ENCODE results near the gene FGGY.
"Not testable (repeated sequence)": the region's sequence is repeated elsewhere in the genome, so short reads cannot be mapped to it uniquely, and the experiment has no call there.

The FGGY gene

DNA sequence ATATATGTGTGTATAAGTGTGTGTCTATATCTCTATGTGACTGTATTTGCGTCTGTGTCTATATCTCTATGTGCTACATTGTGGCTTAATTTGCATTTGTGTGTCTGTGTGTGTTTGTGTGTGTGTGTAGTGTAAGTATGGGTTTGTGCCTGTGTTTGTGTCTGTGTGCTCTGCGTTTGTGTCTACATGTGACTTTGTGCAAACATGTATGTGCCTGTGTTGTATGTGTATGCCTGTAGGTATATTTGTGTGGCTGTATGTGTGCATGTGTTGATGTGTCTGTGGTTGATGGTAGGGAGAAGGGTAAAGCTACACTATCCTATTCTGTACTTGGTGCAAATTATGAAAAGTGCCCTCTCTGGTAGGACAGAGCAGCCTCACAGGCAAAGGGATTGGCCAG, 7.3 kb upstream of the FGGY start:
- no peak for DNase-seq

DNA sequence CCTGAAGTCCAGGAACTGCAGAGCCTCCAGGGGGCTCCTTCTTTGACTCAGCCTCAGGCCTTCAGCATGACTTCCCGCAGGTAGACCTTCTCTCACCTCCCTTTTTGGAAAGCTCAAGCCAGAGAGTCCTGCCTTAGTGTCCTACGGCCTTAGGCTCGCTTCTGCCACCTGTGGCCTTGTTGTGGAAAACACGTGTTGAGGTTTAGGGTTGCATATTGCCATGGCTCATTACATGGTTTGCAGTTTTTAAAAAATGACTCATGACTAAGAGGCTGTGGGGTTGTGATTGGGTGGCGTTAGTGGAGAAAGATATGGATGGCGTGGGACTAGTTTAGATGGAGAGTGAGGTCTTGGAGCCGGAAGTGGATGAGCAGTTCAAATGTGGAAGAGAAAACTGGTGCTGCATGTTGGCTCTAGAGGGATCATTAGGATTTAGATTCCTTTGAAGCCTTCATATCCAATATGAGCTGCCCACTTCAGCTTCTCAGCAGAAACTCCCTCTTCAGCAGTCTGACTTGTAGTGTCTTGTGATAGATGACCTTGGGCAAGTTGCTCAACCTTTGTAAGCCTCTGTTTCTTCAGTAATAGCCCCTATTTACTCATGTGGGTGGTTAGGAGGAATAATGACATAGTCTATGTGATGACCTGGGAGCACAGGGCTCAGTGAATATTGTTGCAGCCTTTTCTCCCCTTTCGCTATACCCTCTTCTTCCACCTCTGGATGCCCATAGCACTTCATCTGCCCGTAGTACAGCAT, 6.5 kb upstream of the FGGY start:
- DNase-seq = peak; percentile 79 to 95 (median 88)

DNA sequence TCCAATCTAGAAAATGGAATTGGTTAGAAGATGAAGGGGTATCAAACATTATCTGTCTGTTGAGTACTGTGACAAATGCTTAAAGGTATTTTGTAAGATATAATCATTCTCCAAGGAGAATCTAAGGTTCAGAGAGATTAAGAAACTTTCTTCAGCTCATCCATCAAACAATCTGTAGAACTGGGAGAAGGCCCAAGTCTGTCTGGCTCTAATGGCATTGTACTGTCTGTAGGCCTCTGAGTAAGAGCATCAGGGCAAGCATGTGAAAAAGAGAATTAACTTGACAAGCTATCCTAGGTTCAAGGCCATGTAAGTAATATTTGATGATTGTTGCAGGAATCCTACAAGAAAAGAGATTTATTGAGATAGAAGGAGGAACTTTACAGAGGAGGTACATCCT, 5.3 kb upstream of the FGGY start:
- DNase-seq = peak in 1 of 4 experiments; percentile 26

DNA sequence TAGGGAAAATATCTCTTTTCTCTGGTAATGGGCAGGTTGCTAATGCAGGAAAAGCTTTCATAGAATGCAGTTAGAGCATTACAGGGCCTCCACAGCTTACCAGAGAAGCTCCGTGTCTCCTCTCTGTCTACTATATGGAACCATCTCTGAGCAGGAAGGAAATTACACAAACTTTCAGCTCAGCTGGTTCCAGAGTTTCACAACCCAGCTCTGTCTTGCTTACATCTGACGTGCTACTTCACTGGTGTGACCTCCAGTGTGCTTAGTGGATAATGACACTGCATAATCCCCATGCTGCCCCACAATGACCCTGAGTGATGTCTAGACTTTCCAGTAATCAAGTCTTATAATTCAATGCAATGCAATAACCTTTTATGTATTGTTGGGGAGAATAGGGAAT, 4.3 kb upstream of the FGGY start:
- DNase-seq = peak; percentile 92 to 98 (median 96)

DNA sequence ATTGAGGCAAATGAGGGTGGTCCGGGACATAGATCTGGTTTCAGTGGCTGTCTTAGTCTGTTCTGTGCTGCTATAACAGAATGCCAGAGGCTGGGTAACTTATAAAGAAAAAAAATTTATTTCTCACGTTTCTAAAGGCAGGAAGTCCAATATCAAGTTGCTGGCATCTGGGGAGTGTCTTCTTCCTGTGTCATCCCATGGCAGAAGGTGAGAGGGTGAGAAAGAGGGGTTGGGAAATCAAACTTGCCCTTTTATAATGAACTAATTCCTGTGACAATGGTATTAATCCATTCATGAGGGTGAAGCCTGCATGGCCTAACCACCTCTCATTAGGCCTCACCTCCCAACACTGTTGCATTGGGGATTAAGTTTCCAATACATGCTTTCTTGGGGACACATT, 3.7 kb upstream of the FGGY start:
- DNase-seq = peak in 2 of 4 experiments; percentile 23 to 32

DNA sequence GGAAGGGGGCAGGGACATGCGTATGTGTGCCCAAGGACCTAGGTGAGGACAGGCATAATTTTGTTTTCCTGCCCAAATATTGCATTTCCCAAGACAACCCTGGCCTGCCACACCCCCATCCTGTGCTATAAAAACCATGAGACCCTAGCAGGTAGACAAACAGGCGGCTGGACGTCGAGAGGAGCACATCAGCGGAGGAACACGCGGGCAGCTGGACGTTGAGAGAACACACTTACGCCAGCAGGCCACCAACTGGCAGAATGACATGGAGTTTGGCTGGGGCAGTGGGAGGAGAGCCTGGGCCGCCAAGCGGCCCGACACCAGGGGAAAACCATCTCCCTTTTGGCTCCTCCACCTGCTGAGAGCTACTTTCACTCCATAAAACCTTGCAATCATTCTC, 3.0 kb upstream of the FGGY start:
- DNase-seq = no peak

DNA sequence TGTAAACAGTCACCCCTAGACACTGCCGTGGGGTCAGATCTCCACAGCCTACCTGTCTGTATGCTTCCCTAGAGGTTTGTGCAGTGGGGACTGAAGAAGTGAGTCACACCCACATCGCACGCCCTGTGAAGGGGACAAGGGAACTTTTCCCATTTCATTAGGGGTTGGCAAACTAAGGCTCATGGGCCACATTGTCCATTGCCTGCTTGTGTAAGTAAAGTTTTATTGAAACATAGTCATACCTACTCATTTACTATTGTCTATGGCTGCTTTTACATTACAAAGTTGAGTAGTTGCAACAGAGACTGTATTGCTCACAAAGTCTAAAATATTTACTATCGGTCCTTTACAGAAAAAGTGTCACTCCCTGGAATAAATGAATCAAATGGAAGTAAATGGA, 2.5 kb upstream of the FGGY start:
- no peak for DNase-seq

DNA sequence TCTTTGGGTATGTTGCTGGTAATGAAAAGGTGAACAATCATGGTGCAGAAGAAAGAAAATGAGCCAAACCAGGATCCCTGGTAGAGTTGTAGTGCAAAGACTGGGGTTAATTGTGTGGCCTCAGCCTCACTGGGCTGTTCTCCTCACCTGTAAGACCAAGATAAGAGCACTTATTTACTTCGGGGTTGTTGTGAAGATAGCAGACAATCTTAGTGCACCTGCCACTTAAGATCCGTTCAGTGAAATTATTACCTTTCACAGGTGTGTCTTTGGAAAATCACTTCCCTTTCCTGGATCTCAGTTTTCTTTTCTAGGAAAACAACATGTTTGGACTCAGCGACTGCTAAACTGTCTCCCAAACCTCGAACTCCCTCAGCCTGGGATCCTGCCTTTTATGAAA, 1.3 kb upstream of the FGGY start:
- DNase-seq = peak in 1 of 4 experiments; percentile 2

DNA sequence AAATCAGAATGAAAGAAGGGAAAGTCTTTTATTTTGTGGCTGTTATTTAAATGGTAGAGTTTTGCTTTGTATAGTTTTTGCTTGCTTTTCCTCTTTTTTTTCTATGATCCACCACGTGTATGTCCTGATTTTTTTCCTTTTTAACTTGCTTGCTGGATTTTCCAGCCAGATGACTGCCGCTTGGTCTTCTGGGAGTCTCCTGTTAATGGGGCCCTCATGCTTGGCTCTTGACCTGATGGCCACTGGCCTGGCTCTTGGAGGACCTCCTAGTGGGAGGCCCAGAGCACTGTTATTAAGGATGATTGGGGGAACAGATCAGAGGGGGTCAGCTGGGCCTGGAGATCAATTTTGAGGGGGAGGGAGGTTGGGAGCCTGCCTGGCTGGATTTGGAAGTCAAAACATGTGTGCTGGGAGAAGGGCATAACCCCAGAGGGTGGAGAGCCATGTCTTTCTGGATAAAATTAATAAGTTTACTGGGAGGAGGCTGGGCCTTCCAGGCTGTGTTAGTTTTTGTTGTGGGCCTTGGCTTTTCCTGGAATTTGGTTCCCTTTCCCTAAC, 1.2 kb downstream of the FGGY start:
- no peak for DNase-seq

DNA sequence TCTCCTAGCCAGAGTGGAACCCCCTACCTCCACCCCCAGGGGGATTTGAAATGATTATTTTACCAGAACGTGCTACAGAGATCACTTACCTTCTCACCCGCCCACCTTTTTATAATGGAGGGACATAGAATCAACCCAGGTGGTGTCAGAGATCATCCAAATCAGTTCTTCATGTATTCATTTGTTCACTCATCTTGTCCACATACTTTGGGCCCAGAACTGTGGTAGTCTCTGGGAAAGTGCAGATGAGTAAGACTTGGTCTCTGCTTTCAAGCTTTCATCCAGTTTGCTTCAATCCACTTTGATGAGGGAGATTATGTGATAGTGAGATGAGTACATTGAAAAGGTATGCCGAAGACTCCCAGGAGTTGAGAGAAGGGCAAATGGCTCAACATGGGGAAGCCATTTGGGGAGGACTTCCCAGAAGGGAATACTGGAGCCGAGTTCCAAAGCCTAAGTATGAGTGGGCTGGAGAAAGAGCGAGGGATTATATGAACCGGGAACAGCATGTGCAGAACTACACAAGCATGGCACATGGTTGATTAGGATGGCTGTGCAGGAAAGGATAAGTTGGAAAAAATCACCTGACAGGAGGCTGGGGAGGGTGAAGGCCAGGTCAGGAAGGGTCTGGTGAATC, 1.9 kb downstream of the FGGY start:
- no peak for DNase-seq

DNA sequence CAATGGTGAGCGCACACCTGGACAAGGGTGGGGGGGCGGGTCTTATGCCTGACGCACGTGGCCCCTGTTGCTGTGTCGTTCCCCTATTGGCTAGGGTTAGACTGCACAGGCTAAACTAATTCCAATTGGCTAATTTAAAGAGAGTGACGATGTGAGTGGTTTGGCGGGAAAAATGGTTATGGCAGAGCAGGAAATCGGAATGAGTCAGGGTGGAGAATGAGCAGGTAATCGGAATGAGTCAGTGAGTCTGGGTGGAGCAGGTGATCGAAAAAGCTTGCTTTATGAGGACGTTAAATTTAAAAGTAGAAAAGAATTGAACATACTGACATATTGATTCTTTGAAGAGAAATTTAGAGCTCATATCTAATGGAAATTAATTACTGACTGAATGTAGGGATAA, 2.8 kb downstream of the FGGY start:
- DNase-seq = not testable (repeated sequence)

DNA sequence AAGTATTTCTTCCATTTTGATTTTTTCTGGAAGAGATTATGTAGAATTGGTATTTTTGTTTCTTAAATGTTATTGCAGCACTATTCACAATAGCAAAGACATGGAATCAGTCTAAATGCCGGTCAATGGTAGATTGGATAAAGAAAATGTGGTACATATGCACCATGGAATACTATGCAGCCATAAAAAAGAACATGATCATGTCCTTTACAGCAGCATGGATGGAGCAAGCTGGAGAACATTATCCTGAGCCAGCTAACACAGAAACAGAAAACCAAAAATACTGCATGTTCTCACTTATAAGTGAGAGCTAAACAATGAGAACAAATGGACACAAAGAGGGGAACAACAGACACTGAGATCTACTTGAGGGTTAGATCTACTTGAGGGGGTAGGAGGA, 5.4 kb downstream of the FGGY start:
- no peak for DNase-seq

DNA sequence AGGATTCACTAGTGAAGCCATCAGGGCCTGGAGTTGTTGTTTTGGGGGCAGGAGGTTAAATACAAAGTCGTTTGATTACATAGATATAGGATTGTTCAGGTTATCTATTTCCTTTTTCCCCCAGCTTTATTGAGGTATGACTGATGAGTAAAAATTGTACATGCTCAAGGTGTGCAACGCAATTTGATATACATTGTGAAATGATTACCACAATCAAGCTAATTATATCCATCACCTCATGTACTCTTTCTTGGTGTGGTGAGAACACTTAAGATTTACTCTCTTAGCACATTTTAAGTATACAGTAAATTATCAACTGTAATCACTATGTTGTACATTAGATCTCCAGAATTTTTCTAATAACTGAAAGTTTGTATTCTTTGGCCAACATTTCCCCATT, 6.0 kb downstream of the FGGY start:
- DNase-seq = no peak

DNA sequence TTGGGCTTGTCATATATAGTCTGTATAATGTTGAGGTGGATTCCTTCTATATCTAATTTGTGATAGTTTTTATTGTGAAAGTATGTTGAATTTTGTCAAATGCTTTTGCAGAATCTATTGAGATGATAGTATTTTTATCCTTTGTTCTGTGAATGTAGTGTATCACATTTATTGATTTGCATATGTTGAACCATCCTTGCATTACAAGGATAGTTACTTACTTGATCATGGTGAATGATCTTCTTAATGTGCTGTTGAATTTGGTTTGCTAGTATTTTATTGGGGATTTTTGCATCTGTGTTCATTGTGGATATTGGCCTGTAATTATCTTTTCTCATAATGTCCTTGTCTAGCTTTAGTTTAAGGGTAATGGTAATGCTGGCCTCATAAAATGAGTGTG, 8.3 kb downstream of the FGGY start:
- DNase-seq = peak in 1 of 4 experiments; percentile 22

DNA sequence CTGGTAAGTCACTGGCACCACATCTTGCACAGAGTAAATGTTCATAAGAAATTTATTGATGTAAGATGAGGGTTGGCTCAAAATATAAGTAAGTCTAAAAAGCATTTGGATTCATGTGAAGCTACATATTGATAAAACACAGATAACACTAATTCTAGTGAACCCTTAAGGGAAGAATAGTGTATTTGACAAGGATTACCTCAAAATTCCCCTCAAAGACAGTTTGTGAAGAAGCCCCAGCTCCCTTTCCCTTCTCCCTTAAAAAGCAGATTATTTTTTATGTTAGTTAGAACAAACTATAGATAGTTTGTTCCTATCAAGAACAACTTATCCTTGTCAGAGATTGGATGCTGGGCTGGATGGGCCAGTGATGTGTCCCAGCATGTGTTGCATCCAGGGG, 10.7 kb downstream of the FGGY start:
- DNase-seq = no peak

DNA sequence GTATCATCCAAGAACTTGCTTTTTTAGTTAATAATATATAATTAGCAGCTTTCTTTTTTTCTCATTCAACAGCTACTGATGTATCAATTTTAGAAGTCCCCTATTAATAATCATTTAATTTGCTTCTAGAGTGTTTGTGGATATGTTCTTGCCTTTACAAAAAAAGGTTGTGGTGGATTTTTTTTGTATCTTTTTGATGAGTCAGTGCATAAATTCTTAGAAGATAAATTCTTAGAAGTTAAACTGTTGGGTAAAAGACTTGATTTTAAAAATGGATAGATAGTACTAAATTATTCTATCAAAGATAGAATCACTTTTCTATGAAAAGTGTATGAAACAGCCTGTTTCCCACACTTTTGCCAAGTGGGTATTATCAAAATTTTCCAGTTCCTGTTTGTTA, 11.9 kb downstream of the FGGY start:
- DNase-seq = no peak

DNA sequence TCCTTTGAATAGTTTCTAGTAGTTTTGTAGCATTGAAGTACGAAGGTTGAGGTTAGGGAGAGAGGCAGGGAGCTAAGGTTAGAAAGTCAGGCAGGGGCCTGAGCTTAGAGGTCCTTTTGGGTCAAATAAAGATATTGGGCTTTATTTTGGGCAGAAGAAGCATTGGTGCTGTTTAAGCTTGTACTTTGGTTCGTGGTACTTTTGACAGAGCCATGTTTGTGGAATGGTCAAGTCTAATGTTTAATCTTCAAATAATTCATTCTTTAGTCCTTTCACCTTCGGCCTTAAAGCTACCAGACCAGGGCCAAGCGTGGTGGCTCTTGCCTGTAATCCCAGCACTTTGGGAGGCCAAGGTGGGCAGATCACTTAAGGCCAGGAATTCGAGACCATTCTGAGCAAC, 12.5 kb downstream of the FGGY start:
- no peak for DNase-seq

DNA sequence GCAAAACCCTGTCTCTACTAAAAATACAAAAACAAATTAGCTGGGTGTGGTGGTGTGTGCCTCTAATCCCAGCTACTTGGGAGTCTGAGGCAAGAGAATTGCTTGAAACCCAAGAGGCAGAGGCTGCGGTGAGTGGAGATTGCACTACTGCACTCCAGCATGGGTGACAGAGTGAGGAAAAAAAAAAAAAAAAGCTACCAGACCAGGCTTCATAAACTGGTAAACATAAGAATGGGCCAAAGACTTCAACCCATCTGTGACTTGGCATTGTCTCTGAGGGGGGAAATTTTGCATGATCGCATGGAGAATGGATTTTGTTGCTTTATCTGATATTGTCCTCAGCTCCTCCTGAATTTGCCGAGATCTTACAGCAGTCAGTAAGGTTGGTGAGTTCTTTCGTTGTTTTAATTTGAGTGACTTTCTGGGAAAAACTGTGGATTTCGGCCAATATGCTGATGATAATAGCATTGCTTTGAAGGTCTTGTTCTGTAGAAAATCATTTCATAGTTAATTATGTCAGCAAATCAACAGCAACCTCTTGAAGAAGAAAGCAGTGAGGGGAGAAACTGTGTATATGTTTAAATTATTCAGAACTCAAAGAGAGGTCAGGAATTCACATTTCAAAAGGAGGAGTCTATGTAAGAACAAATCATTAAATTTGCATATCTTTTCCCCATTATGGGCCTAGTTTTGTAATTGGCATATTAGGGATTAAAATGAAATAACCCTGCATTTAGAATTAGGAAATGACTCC, 13.1 kb downstream of the FGGY start:
- no peak for DNase-seq

DNA sequence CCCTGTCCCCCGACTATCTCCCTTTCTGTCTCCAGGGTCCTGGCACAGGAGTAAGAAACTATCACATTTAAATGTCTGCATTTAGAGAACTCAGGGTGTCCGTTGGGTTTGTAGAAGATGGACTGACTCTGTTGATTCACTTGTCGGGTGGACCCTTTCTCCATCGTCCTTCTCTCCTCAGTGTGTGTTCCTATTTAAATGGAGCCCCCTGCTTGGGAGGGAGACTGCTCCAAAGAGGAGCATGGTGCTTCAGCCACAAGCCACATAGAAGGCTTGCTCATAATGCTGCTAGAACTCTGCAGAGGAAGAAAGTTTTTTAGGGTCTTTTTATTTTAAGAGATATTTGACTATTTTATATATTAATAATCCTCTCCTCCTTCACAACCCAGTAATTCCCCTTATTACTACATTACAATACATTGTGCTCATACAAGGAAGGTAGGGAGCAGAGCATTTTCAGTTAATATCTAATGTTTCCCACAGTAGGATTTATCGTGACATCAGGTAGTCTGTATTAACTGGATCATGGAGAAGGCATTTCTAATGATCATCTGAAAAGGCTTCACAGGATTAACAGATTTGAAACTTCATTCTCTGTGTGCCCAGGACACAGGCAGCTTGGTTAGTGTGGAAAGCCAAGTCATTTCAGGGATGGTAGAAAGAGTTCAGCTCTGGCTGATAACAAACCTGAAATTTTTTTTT, 13.8 kb downstream of the FGGY start:
- DNase-seq = no peak

DNA sequence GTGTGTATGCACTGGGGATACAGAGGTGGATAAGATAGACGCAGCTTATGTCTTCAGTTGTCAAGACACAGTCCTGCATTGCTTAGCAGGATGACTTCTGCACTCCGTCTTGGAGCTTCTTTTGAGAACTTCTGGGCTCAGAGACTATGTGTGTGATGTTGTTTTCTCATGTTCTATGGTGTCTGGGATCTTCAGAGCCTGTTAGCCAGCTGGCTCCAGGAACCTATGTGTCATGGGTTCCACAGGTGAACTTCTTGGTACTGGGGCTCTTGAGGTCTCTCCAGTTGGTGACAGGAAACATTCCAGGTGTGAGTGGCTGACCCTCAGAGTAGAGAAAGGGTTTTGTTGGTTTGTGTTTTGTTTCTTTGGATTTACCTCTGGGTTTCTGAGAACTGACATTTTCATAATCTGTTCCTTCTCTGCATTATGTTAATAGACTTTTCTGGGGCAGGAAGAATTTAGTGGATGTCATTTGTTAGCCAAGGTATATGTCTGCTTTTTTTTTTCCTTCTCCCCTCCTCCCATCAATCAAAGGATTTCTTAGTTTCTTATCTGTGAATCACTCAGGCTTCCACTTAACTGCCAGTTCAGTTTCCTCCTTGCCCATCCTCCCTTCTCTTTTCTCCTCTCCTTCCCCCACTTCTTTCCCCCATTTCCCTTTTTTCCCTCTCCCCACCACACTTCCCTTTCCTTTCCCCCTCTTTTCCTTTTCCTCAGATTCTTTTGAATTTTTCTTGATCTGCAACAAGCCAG, 18.1 kb downstream of the FGGY start:
- DNase-seq = no peak

DNA sequence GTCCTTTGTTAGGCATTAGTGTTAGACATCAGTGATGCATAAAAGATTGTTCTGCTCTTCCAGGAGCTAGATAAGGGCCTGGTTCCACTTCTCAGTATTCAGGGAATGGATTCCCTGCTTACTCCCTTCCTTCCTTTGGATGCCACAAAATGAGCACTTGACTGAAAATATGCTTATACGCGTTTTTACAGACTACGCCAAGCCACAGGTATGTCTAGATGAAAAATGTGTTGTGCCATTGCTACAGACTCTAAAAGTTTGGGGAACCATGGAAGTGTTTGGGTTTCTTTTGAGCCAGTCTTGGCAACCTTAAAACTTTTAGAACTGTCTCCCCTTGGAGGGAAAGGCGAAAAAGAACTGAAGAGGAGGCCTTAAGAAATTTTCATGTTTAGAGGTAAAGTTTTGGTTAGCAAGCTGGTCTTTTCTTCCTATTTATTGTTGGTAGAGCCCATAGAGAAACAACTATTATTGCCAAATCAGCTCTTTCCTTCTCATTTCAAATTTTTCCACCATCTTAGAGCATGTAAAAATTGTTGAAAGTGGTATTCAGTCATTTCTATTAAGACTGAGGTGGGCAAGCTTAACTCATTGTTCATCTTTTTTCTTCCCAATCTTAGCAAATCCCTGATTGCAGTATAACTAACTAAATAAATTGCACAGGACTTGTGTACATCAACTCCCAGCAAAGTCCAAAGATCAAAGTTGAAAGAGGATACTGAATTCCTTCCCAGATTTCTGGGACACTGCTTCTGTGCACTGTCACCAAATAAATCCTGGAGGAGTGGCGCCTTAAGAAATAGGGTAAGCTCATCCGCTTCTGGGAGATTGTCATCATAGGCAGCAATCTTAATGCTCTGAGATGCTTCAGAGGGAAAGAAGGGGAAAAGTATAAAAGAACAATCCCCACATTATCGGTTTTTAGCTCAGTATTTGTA, 18.9 kb downstream of the FGGY start:
- DNase-seq = no peak

All from suppressor macrophage (primary cell).